Keratinocyte (primary cell): ENCODE results near the gene PDGFRA. TPM values are rescaled to one million over a fixed set of nuclear protein-coding genes. Genes with fewer than 3 reads are reported as not detected.

Experiments
- DNase-seq: peaks from one replicate; pipeline ENCODE4 v3.0.0-alpha.2; 2011; ENCODE audit warnings: low read depth, missing footprints, low spot score
- FAIRE-seq: peaks from 2 replicates; lab custom pipeline; 2011; peaks lifted over from hg19 to GRCh38; lab: Jason Lieb, UNC
- H2AFZ ChIP-seq: 2 replicates; pipeline ENCODE4 v1.6.0; 2012; ENCODE audit warnings: low read length, control low read depth, inconsistent platforms; ENCODE audit not compliant: control insufficient read depth
- H3K27ac ChIP-seq: 2 replicates; pipeline ENCODE4 v1.5.1; 2011; ENCODE audit warnings: low read length; ENCODE audit not compliant: control insufficient read depth, insufficient read depth
- H3K27me3 ChIP-seq: 3 replicates; pipeline ENCODE4 v1.6.0; 2011; ENCODE audit warnings: low read length; ENCODE audit not compliant: control insufficient read depth, insufficient read depth; ENCODE audit errors: extremely low read depth
- H3K36me3 ChIP-seq, 2 experiments: 2 replicates in 1 of 2; 3 replicates in 1 of 2; pipeline ENCODE4 v1.5.1; 2011; ENCODE audit warnings: low read length in 2 of 2, mild to moderate bottlenecking in 1 of 2; ENCODE audit not compliant: control insufficient read depth in 2 of 2, insufficient read depth in 2 of 2; ENCODE audit errors: extremely low read depth in 1 of 2
- H3K4me1 ChIP-seq: 3 replicates; pipeline ENCODE4 v1.5.1; 2011; ENCODE audit warnings: low read length; ENCODE audit not compliant: control insufficient read depth, insufficient read depth; ENCODE audit errors: extremely low read depth
- H3K4me2 ChIP-seq: 3 replicates; pipeline ENCODE4 v1.6.0; 2011; ENCODE audit warnings: low read depth, low read length; ENCODE audit not compliant: control insufficient read depth, insufficient read depth; ENCODE audit errors: extremely low read depth
- H3K4me3 ChIP-seq, 3 experiments: fragments of 200-600 bp in 1 of 3; sonication (generic) in 1 of 3; 2 replicates in 2 of 3; 3 replicates in 1 of 3; pipeline ENCODE4 v1.5.1; 2011 to 2016; ENCODE audit warnings: low read length in 3 of 3, mild to moderate bottlenecking in 3 of 3, control low read depth in 2 of 3, inconsistent platforms in 1 of 3, low read depth in 1 of 3, mixed read lengths in 1 of 3, mixed run types in 1 of 3, moderate library complexity in 1 of 3; ENCODE audit not compliant: control insufficient read depth in 2 of 3, insufficient read depth in 2 of 3; ENCODE audit errors: extremely low read depth in 1 of 3
- H3K79me2 ChIP-seq: 2 replicates; pipeline ENCODE4 v1.6.0; 2012; ENCODE audit warnings: low read length; ENCODE audit not compliant: control insufficient read depth, insufficient read depth
- H3K9ac ChIP-seq: 3 replicates; pipeline ENCODE4 v1.6.0; 2011; ENCODE audit warnings: low read length; ENCODE audit not compliant: control insufficient read depth, insufficient read depth; ENCODE audit errors: extremely low read depth
- H3K9me1 ChIP-seq: 3 replicates; pipeline ENCODE4 v1.6.0; 2011; ENCODE audit warnings: low read length; ENCODE audit not compliant: control insufficient read depth, insufficient read depth; ENCODE audit errors: extremely low read depth
- H3K9me3 ChIP-seq: 2 replicates; pipeline ENCODE4 v1.5.1; 2012; ENCODE audit warnings: low read depth, low read length; ENCODE audit not compliant: control insufficient read depth
- H4K20me1 ChIP-seq: 3 replicates; pipeline ENCODE4 v1.6.0; 2011; ENCODE audit warnings: low read length; ENCODE audit not compliant: control insufficient read depth, insufficient read depth; ENCODE audit errors: extremely low read depth
- CTCF ChIP-seq, 3 experiments: IDR thresholded peaks in 1 of 3; conservative IDR thresholded peaks in 1 of 3; optimal IDR thresholded peaks in 1 of 3; 2 replicates in 2 of 3; 3 replicates in 1 of 3; pipeline versions ENCODE3 to v1.5.1; 2011; ENCODE audit warnings: low read length in 3 of 3, mild to moderate bottlenecking in 3 of 3, moderate library complexity in 2 of 3, control low read depth in 1 of 3, inconsistent platforms in 1 of 3; ENCODE audit not compliant: insufficient read depth in 2 of 3; ENCODE audit errors: extremely low read depth in 1 of 3
- EZH2 ChIP-seq: IDR thresholded peaks from one replicate; pipeline ENCODE4 v1.6.1; 2012; ENCODE audit warnings: inconsistent platforms, mild to moderate bottlenecking, low read length, moderate library complexity
- dilution Hi-C: fragments of 300-500 bp; cut with MboI; formaldehyde crosslinking; loops from one replicate; pipeline ENCODE4 v1.7.0; 2020; ENCODE audit warnings: low sequenced_read_pairs; ENCODE audit not compliant: extremely low pct_ligation_motif_present
- polyA plus RNA-seq, 5 experiments: library from polyadenylated mRNA; depleted of rRNA in 3 of 5; stranded (reverse) in 3 of 5; stranded (forward) in 1 of 5; unstranded in 1 of 5; fragments of >200 nt; gene quantifications; 1 replicate in 1 of 5; 2 replicates in 3 of 5; 3 replicates in 1 of 5; pipeline versions ENCODE4 v1.2.1 to v1.2.3, GENCODE V29; 2011 to 2012; ENCODE audit warnings: missing spikeins in 2 of 5, low read depth in 1 of 5, low replicate concordance in 1 of 5

PDGFRA gene
- polyA plus RNA-seq, 1 donor (not counting 4 experiments of a cell fraction or from before 2014, with no cell fraction given), result 0.22 TPM

GRCh38 chr4:54274264-54274663, 45.2 kb downstream of the PDGFRA start:
- Histone ChIP-seq H3K36me3 (no peaks in the 10 kb centered on the region), H3K9me3 (no peaks in the 10 kb centered on the region), H3K4me1 (peaks cover 15% of the 10 kb centered on the region), H3K4me3 (no peak overlapping the region), H3K79me2 (no peaks in the 10 kb centered on the region), H3K27me3 (no peaks in the 10 kb centered on the region), H4K20me1 (no peaks in the 10 kb centered on the region), H3K9me1 (no peaks in the 10 kb centered on the region), H3K4me2 (no peak overlapping the region), H2AFZ (no peak overlapping the region), H3K9ac (no peak overlapping the region), H3K27ac (no peak overlapping the region)
- DNase-seq, result no peak
- dilution Hi-C loops, result no loop called here
- no peak for FAIRE-seq
- TF ChIP-seq CTCF (optimal IDR thresholded peaks at IDR 0.05 in 1 of 3, IDR thresholded peaks at IDR 0.05 in 1 of 3, conservative IDR thresholded peaks at IDR 0.05 in 1 of 3; ENCODE audit: extremely low read depth in 1 of 3, insufficient read depth in 2 of 3, low read length in 3 of 3) (no peak), EZH2 (no peak)

- H3K9me1 ChIP-seq, result no peaks in the 10 kb centered on the region
- TF ChIP-seq CTCF (optimal IDR thresholded peaks at IDR 0.05 in 1 of 3, IDR thresholded peaks at IDR 0.05 in 1 of 3, conservative IDR thresholded peaks at IDR 0.05 in 1 of 3; ENCODE audit: extremely low read depth in 1 of 3, insufficient read depth in 2 of 3, low read length in 3 of 3) (no peak), EZH2 (no peak)
- H4K20me1 ChIP-seq, result no peaks in the 10 kb centered on the region
- no peaks in the 10 kb centered on the region for H3K79me2 ChIP-seq
- H3K4me3 ChIP-seq, result no peak overlapping the region
- no peak overlapping the region for H2AFZ ChIP-seq
- H3K27ac ChIP-seq, result no peak overlapping the region
- dilution Hi-C loops, result no loop called here
- no peaks in the 10 kb centered on the region for H3K27me3 ChIP-seq
- DNase-seq (no peak), FAIRE-seq (no peak)
- H3K36me3 ChIP-seq, result no peaks in the 10 kb centered on the region
- no peaks in the 10 kb centered on the region for H3K9me3 ChIP-seq
- H3K4me1 ChIP-seq, result peaks cover 15% of the 10 kb centered on the region
- no peak overlapping the region for H3K4me2 ChIP-seq
- H3K9ac ChIP-seq, result no peak overlapping the region
Measured at GRCh38 chr4:54274795-54275665, 45.9 kb downstream of the PDGFRA start.
